ENCODE data around the gene EDNRB.

GRCh38 chr13:77857531-77858209, 61.0 kb downstream of the EDNRB start:
- TF ChIP-seq EZH2 (IDR thresholded peaks at IDR 0.05; ENCODE audit: insufficient read depth, poor library complexity, severe bottlenecking) (no peak), EZH2phosphoT487 (IDR thresholded peaks at IDR 0.05; ENCODE audit: insufficient read depth, low read depth) (no peak)
